HG02642 (cell line): ENCODE measurements around the gene PMM1.
"Not testable (repeated sequence)": the region's sequence is repeated elsewhere in the genome, so short reads cannot be mapped to it uniquely, and the experiment has no call there.

Source experiments
- ATAC-seq: cut with Tn5 transposase; IDR thresholded peaks from one replicate; pipeline ENCODE4 v1.9.1; 2021; ENCODE audit warnings: mild to moderate bottlenecking; ENCODE audit not compliant: unreplicated experiment, poor library complexity

PMM1 gene

DNA sequence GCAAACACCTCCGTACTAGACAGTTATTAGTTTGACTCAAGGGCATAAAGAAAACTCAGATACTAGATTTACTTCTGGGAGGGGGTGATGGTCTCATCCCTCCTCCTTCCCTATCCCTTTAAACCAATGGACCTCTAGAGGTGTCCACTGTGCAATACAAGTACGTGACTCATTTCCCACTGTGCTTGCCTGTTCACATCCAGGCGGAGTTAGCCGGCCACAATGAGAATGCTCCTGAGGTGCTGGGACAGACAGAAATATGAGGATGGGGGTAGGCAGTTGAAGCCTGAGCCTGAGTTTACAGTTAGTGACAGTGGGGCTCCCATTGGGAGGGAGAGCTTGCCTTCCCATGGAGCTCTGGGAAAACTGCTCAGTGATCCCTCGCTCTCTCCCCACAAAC, 8.4 kb upstream of the PMM1 start:
- no peak for ATAC-seq

DNA sequence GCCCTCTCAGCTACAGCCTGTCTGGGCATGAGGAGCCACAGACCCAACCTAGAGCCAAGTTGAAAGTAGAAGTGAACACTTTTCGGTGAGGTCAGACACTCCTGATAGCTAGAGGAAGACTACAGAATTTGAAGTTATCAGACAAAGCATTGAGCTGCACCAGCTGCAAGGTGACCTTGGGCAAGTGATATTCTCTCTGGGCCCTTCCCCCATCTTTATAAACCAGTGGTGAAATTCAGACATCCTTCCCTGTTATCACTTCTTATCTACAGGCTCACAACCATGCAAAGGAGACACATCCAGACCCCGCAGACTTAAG, 8.0 kb upstream of the PMM1 start:
- no peak for ATAC-seq

DNA sequence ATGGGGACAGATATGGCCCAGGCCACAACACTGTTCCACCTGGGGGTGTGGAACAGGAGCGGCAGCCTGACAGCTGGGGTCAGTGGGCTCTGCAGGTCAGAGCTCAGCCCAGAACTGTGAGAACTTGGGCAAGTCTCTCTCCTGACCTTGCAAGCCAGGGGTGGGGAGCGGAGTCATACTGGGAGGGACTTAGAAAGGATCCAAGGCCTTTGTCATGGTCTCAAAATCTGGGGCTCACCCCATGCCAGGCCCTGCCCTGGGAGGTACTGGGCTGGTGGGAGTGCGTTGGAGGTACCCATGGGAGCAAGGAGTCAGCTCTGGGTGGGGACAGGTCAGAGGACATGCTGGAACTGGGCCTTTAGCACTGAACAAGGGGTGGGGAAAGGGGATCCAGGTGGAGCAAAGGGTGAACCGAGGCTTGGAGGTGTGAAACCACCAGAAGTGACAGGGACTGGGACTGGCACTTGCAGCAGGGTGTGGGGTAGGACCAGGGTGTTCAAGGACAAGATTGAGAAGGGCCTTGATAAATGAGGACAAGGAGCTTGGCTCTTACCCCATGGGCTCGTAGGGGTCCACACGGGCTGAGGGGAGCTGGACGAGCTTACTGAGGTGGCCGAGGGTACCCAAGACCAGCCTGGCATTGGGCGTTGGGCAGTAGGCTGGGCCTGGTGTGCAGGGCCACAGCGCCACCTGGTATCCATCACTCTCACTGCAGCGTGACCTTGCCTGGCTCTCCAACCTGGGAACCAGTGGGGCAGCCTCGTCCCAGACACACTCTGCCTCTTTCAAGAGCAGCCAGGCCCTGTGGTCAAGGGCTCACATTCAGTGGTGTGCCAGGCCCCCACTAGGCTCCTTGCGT, 7.4 kb upstream of the PMM1 start:
- no peak for ATAC-seq

DNA sequence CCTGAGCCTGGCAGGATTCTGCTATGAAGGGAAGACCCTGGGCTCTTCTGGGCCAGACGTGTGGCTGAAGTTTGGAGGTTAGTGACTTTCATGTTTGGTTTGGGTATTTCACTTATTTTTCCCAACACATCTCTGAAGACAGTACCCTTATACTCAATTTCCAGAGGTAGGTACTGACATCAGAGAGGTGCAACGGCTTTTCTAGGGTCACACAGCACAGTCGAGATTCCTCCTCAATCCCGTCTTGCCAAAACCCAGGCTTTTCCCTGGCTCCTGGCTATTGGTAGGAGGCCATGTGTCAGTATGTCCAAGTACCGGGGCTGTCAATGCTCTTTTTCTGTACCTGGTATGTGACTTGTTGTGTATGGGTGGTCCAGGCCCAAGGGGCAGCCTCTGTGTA, 6.1 kb upstream of the PMM1 start:
- ATAC-seq, result no peak

DNA sequence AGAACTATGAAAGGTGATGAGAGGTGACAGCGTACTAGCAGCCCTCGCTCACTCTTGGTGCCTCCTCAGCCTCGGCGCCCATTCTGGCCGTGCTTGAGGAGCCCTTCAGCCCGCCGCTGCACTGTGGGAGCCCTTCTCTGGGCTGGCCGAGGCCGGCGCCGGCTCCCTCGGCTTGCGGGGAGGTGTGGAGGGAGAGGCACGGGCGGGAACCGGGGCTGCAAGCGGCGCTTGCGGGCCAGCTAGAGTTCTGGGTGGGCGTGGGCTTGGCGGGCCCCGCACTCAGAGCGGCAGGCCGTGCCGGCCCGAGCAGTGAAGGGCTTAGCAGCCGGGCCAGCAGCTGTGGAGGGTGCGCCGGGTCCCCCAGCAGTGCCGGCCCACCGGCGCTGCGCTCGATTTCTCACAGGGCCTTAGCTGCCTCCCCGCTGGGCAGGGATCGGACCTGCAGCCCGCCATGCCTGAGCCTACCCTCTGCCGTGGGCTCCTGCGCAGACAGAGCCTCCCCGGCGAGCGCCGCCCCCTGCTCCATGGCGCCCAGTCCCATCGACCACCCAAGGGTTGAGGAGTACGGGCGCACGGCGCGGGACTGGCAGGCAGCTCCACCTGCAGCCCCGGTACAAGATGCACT, 3.8 kb upstream of the PMM1 start:
- ATAC-seq, result not testable (repeated sequence)

DNA sequence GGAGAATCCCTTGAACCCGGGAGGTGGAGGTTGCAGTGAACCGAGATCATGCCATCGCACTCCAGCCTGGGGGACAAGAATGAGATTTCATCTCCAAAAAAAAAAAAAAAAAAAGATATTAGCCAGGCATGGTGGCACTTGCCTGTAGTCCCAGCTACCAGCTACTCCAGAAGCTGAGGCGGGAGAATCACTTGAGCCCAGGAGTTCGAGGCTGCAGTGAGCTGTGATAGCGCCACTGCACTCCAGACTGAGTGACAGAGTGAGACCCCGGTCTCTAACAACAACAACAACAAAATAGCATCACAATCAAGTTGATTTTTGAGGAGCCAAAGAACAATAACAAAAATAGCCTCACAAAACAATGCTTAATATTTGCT, 2.3 kb downstream of the PMM1 start:
- no peak for ATAC-seq

DNA sequence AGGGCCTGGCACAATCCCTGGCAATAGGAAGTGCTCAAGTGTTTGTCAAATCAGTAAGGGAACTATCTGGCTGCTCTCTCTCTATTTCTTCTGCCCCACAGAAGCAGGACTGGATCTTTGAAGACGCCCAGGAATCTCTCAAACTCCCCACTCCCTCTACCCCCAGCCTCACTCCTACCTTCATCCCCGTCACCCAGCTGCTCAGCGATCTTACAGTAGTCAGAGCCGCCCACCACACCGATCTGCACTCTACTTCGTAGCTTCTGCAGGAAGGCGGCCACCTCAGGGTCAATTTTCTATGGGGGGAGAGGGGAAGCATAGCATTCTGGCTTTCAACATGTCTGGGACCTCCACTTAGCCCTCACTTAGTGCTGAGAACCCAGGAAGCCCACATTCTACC, 3.7 kb downstream of the PMM1 start:
- ATAC-seq, result no peak

DNA sequence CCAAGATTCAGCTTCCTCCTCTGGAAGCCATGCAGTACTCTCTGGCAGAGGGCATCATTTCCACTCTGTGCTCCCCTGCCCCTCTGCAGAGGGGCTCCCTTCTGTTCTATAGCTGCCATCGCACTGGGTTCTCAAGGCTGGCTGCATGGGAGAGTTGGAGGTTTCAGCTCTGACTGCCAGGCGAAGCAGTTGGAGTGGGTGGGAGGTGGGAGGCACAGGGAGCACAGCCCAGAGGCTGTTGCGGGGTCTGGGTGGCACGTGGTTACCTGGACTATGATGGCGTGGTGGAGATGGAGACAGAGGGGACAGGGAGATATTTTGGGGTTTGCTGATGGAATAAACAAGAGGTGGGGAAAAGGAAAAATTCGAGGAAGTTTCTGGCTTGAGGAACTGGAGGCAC, 4.8 kb downstream of the PMM1 start:
- ATAC-seq, result no peak

DNA sequence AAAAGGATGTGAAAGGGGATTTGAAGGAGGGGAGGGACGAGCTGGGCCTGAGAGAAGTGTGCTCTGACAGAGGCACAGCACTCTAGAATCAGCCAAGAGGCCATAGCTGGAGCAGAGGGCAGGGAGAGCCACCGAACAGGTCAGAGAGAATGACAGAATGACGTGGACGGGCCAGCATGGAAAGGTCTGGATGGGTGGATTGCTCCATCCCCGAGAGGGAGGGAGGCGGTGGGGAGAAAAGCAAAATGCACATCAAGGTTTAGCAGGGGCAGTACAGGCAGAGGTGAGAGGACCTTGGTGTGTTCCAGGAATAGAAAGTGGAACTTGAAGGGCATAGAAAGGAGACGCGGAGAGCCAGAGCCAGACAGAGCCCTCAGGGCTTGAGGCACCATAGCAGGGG, 6.9 kb downstream of the PMM1 start:
- ATAC-seq, result no peak

DNA sequence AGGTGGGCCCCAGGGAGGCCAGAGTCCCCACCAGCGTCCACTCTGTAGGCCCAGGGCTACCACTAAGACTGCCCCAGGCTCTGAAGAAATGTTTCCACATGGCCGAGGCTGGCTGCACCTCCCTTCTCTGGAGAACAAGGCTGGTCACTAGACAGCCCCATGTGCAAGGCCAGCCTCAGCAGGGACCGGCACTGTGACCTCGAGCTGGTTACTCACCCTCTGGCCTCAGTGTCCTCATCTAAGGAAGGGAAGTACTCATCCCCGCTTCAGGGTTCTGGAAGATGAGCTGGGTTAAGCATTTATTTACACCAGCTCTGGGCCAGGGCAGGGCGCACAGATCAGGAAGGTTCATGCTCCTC, 9.7 kb downstream of the PMM1 start:
- ATAC-seq, result no peak

DNA sequence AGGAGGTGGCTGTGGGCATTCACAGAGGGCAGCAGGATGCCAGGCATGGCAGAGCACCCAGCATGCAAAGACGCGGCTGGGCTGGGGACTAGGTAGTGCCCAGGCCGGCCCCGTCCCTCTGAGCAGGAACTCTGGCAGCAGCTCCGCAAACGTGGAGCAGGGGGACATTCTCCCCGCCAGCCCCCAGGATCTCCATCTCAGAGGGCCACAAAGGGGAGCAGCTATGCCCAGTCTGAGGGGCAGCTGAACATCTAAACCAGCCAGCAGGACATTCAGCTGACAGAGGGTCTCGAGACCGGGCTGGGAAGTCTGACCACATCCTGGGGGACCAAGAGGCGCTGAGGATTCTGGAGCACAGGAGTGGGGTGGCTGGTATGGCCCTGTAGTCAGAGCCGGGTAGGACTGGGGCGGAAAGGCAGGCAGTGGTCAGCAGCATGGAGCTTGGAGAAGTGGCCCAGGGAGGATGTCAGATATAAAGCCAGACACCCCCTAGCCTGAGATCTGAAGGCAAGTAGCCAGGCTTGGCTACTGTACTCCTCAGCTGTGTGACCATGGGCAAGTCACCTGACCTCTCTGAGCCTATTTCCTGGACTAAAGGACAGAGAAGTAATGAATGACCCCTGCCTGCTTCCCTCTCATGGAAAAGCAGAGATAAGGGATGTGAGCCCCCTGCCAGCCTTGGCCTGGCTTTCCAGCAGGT, 10.2 kb downstream of the PMM1 start:
- ATAC-seq, result no peak

DNA sequence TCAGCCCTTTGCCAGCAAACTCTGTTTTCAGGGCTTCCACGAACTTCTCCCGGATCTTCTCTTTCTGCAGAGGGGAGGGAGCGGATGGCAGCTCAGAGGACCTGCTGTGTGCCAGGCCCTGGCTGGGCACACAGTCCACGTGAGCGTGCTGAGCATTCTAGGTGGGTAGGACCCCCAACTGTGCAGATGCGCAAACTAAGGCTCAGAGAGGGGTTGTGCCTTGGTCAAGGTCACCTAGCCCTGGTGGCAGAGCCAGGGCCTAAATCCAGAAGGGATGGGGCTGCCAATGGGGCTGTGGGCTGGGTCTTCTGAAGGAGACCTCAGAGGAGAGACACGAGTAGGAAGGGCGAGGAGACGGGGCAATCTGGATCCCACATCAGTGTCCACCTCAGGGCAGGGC, 10.8 kb downstream of the PMM1 start:
- no peak for ATAC-seq

DNA sequence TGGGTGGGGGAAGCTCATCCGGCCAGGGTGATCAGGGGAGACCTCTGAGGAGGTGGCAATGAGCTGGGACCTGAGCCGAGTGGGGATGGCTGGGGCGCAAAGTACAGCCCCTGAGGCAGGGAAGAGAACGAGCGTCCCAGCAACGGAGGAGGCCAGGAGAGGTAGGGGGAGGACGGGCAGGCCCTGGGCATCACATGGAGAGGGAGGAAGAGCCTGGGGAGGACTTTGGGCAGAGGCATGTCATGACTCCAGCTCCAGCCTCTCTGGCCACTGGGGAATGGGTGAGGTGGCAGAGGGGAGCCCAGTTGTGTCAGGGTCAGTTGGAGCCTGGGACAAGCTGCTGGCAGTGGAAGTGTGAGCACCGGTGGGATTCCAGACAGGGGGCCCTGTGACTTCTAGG, 11.5 kb downstream of the PMM1 start:
- ATAC-seq, result no peak

DNA sequence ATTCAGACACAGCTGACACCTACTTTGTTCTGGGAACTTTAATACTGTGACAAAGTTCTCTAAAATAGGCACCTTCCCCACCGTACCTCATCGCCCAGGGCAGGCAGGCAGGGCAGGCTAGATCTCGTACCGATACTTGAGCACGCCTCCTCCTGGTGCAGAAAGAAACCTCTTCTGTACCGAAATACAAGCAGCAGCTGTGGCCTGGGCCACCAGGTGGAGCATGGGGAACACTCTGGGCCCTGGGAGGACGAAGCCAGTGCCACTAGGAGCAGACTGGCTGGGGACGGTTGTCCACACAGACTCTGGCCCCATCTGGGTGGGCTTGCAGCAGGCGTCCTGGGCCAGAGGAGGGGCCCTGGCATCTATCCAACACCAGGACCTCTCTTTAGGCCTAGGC, 12.8 kb downstream of the PMM1 start:
- ATAC-seq, result no peak

DNA sequence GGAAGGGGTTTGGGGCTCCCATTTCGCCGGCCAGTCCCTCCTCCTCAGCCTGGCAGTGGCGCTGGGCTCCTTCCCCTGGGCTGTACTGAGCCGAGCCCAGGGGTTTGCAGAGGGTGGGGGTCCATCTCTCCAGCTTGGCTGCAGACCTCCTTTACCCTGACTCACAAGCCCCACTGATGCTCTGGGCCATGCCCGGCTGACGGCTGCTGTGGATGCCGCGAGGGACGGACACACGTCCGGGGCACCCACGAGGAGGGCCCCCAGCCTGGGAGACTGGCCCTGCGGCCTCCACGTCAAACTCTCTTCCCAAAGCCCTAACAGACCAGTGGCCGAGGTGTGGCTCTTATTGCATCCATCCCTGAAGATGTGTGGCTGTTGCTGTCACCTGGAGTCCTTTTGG, 14.1 kb downstream of the PMM1 start:
- ATAC-seq, result no peak

DNA sequence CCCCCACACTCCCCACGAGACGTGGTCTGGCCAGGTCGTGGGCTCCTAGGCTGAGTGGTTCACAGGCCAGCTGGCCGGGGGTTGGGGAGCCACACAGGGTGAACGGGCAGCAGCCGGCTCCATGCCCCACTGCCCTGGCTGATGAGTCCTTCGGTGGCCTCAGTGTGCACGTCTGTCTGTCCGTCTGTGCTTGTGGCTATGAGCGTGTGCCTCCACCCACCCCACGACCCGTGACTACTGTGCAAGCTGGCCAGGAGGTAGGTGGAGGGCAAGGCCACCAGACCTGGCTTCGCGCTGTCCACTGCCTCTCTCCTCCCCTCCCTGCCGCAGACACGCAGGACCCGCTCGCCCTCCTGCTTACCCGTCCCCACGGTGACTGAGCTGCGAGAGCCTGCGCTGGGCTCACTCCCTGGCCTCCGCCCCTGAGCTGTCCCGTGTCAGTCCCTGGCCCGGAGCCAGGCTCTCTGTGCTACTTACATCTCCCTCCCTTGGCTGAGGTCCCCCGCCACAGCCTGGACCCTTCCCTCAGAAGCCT, 14.7 kb downstream of the PMM1 start:
- no peak for ATAC-seq

DNA sequence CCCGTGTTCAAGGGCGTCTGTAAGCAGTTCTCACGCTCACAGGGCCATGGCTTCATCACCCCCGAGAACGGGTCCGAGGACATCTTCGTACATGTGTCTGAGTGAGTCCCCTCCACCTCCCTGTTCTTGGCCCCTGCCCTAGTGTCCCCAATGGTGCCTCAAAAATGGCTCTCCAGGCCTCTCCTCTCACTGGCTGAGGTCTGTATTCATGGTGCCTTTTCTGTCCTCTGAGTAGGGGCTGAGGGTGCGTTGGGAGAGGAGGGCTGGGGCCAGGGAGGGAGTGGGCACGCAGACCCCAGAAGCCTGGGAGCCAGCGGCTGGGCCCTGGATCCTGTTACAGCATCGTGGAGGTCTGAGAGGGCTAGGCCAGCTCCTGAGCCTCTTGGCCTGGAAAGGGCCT, 16.0 kb downstream of the PMM1 start:
- no peak for ATAC-seq

DNA sequence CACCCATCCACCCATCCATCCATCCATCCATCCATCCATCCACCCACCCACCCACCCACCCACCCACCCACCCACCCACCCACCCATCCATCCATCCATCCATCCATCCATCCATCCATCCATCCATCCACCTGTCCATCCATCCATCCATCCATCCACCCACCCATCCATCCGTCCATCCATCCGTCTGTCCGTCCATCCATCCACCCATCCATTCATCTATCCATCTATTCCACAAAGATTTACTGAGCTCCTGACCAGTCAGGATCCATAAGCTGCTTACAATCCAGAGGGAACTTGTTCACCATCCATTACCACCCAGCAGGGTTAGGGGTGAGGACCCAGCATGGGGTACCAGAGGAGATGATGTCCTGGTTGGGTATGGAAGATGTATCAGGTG, 17.3 kb downstream of the PMM1 start:
- ATAC-seq, result not testable (repeated sequence)

DNA sequence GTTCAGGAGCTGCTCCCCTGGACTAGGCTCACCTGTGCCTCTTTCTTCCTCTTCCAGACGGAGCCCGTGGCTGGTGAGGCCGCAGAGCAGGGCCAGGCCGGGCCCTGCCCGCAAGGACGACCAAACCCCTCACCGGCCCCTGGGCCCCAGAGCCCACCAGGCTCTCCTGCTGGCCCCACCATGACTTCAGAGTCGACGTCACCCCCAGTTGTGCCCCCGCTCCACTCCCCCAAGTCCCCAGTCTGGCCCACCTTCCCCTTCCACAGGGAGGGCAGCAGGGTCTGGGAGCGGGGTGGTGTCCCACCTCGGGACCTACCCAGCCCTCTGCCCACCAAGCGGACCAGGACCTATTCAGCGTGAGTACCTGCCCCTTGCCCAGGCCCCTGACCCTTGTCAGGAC, 17.9 kb downstream of the PMM1 start:
- no peak for ATAC-seq

DNA sequence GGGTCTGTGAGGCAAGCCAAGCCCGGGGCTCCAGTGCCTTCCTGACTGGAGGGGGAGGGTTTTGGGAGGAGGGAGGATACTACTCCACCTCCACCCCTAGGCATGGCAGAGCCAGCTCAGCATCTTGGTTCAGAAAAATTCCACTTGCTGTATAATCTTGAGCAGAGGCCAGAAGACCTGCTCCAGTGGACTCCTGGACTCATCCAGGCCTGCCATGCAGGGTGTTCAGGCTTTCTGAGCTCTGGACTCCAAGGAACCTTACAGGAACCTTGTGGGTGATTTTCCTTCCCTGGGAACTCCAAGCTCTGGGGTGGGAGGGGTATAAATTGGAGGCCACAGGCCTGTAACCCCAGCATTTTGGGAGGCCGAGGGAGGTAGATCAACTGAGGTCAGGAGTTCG, 19.4 kb downstream of the PMM1 start:
- no peak for ATAC-seq

DNA sequence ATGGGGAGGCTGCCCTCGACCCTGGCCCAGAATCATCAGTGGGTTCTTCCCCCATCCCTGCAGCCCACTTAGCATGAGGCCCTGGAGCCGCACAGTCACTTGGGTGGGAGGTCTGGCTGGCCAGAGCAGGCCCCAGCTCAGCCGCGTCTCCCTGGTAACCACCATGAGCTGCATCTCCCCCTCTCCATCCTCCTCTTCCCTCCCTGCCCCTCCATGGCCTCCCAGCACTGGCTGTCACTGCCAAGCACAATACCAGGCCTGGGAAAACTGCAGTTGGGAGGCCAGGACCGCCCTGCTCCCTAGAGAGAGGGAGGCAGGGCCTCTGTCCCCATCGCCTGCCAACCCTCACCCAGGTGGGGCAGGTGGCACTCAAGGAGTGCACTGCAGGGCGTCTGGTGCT, 20.8 kb downstream of the PMM1 start:
- ATAC-seq, result no peak

DNA sequence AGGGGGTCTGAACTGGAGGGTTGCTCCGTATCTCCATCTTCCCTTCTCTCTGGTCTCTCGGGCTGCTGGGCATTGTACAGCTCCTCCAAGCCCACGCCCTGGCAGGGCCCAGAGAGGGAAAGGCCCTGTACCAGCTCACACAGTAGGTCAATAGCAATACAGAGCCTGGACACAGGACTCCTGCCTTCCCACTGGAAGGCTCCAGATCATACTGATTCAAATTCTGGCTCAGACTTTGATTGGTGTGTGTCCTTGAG, 22.2 kb downstream of the PMM1 start:
- no peak for ATAC-seq
